Measurements from ENCODE around the gene ARL6IP5. TPM values are rescaled to one million over a fixed set of nuclear protein-coding genes. Genes with fewer than 3 reads are reported as not detected.

ARL6IP5 gene
- total and polyA plus RNA-seq, 12 donors, result 100 to 276 (median 185) TPM

DNA sequence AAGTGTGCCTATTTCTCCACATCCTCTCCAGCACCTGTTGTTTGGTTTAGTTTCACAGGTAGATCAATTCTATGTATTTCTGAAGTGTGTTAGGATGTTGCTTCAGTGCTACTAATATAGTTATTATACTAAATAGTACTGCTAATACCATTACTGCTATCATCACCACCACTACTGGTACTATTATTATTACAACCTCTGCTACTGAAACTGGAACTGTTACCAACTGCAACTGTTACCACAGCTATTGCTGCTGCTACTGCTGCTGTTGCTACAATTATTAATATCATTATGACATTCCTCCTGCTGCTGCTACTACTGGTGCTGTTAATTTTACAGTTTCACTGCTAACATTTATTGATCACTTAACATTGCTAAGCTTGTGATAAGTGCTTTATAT is 46.0 kb downstream of the ARL6IP5 start:
- Histone ChIP-seq H3K27me3 (no peaks in the 10 kb centered on the region), H3K36me3 (replicated peaks in 1 of 2) (no peaks in the 10 kb centered on the region), H3K9me3 (replicated peaks in 1 of 3) (no peaks in the 10 kb centered on the region), H3K4me3 (no peak overlapping the region), H3K4me1 (replicated peaks in 1 of 2) (no peaks in the 10 kb centered on the region), H3K27ac (no peak overlapping the region)
- intact Hi-C loops (cut with DNase I), result no loop called here
- TF ChIP-seq CTCF (IDR thresholded peaks at IDR 0.05) (no peak), POLR2A (IDR thresholded peaks at IDR 0.05) (no peak)
- DNase-seq, result no peak

DNA sequence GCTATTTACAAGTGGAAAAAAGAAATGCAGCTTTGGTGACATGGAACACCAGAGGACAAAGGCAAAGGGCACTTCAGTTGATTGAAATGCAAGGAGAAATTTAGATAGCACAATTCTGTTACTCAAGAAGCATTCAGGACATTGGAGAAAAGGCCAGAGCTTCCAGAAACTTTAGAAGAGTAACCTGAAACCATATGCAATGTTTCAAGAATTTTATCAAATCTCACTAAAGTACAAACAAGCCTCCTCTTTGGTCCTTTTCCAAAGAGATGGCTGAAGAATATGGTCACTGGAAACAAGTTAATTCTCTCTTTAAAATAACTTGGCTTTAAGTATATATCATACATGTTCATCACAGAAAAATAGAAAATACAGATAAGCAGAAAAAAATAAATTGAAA is 52.3 kb downstream of the ARL6IP5 start:
- H3K9me3 ChIP-seq (replicated peaks in 1 of 3), result no peaks in the 10 kb centered on the region
- intact Hi-C loops (cut with DNase I), result no loop called here
- no peak for TF ChIP-seq CTCF (IDR thresholded peaks at IDR 0.05)
- no peak for TF ChIP-seq POLR2A (IDR thresholded peaks at IDR 0.05)
- H3K27me3 ChIP-seq, result no peaks in the 10 kb centered on the region
- H3K4me1 ChIP-seq (replicated peaks in 1 of 2), result no peaks in the 10 kb centered on the region
- no peak for DNase-seq
- no peak overlapping the region for H3K27ac ChIP-seq
- H3K36me3 ChIP-seq (replicated peaks in 1 of 2), result no peaks in the 10 kb centered on the region
- H3K4me3 ChIP-seq, result no peak overlapping the region

GRCh38 chr3:69137412-69137811 is 52.7 kb downstream of the ARL6IP5 start:
- H3K9me3 ChIP-seq (replicated peaks in 1 of 3), result no peaks in the 10 kb centered on the region
- DNase-seq, result no peak
- TF ChIP-seq POLR2A (IDR thresholded peaks at IDR 0.05) (no peak), CTCF (IDR thresholded peaks at IDR 0.05) (no peak)
- H3K36me3 ChIP-seq (replicated peaks in 1 of 2), result no peaks in the 10 kb centered on the region
- no peaks in the 10 kb centered on the region for H3K27me3 ChIP-seq
- H3K27ac ChIP-seq, result no peak overlapping the region
- H3K4me3 ChIP-seq, result no peak overlapping the region
- intact Hi-C loops (cut with DNase I), result no loop called here
- 78 to 95% (median 87%) methylated on average over 2 of the region's 2 CpGs for WGBS, 4 donors
- no peaks in the 10 kb centered on the region for H3K4me1 ChIP-seq (replicated peaks in 1 of 2)

DNA sequence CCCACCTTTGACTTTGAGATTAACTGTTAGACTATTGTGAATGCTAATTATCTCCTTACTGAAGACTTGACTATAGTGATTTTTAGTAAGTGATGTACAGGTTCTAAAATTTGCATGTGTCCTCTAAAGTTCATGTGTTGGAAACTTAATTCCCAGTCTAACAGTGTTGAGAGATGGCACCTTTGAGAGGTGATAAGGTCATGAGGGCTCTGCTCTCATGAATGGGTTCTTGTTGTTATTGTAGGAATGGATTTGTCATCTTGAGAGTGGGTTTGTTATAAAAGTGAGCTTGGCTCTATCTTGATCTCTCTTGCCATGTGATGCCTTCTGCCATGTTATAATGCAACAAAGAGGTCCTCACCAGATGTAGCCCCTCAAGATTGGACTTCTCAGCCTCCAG is 56.6 kb downstream of the ARL6IP5 start:
- intact Hi-C loops (cut with DNase I), result no loop called here
- TF ChIP-seq POLR2A (IDR thresholded peaks at IDR 0.05), result no peak
- TF ChIP-seq CTCF (IDR thresholded peaks at IDR 0.05), result no peak
- no peak overlapping the region for H3K27ac ChIP-seq
- H3K27me3 ChIP-seq, result peaks cover 9% of the 10 kb centered on the region
- no peaks in the 10 kb centered on the region for H3K4me1 ChIP-seq (replicated peaks in 1 of 2)
- no peak overlapping the region for H3K4me3 ChIP-seq
- no peak for DNase-seq
- no peaks in the 10 kb centered on the region for H3K9me3 ChIP-seq (replicated peaks in 1 of 3)
- H3K36me3 ChIP-seq (replicated peaks in 1 of 2), result no peaks in the 10 kb centered on the region

Measured in adrenal gland (tissue), 12 donors.